SH-SY5Y (cell line): ENCODE measurements around the gene ANXA2R.

Experiments used
- GATA2 ChIP-seq: IDR thresholded peaks from 2 replicates; pipeline ENCODE4 v1.6.1; 2011; ENCODE audit warnings: mild to moderate bottlenecking, low read depth, low read length
- GATA3 ChIP-seq: IDR thresholded peaks from 2 replicates; pipeline ENCODE4 v1.6.1; 2011; ENCODE audit warnings: low read depth, mild to moderate bottlenecking, low read length, moderate library complexity

DNA sequence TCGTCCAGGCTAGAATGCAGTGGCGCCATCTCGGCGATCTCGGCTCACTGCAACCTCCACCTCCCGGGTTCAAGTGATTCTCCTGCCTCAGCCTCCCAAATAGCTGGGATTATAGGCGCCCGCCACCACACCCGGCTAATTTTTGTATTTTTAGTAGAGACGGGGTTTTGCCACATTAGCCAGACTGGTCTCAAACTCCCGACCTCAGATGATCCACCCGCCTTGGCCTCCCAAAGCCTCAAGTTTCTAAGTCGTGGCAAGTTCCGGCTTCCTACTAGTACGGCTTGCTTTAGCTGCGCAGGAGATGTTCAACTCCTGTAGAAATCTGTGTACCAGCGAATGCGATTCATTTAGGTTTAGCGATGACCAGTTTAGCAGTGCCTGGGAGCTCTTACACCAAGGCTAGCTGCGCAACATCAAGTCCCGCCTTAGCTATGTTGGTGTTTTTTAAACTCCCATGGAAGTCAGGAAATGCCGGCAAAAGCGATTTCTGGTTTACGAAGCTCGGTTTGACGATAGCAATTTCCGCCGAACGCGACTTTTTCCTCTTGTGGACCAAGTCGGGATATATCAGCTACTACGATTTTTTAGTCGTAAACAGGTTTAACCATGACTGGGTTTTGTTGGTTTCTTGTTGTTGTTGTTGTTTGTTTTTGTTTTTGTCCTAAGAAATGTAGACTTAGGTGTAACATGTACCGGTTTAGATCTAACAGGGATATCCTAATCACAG, 46.4 kb downstream of the ANXA2R start:
- no peak for TF ChIP-seq GATA2
- no peak for TF ChIP-seq GATA3
